Myocyte (in vitro differentiated cells): ENCODE data around the gene SIRPA. TPM values are rescaled to one million over a fixed set of nuclear protein-coding genes. Genes with fewer than 3 reads are reported as not detected.

ENCODE experiments used
- DNase-seq: peaks from one replicate; pipeline ENCODE4 v3.0.0-alpha.2; 2012; ENCODE audit warnings: low read depth
- polyA plus RNA-seq: library from polyadenylated mRNA; unstranded; fragments of >200 nt; gene quantifications from one replicate; pipeline ENCODE4 v1.2.1, GENCODE V29; 2012; ENCODE audit warnings: missing spikeins
- total RNA-seq: library from RNA; depleted of rRNA; stranded (reverse); fragments of >200 nt; gene quantifications from 2 replicates; pipeline ENCODE4 v1.2.3, GENCODE V29; 2014

SIRPA gene
- total RNA-seq = 2.9 and 5.3 TPM in 2 replicates
- polyA plus RNA-seq = 19.2 TPM

GRCh38 chr20:1894951-1895673 is at the start of gene SIRPA:
Gene SIRPA (plus strand): TSS chr20:1895407. CDS start chr20:1895448, 41 bp downstream.
- DNase-seq = peak; percentile 64

GRCh38 chr20:1845701-1846100 is 49.5 kb upstream of the SIRPA start:
- DNase-seq = no peak

GRCh38 chr20:1846341-1846740 is 48.9 kb upstream of the SIRPA start:
- no peak for DNase-seq

- DNase-seq = no peak
Measured at GRCh38 chr20:1846876-1847275, 48.3 kb upstream of the SIRPA start.

GRCh38 chr20:1847780-1848179 is 47.4 kb upstream of the SIRPA start:
- no peak for DNase-seq

GRCh38 chr20:1848373-1848772 is 46.8 kb upstream of the SIRPA start:
- no peak for DNase-seq

GRCh38 chr20:1851396-1851795 is 43.8 kb upstream of the SIRPA start:
- DNase-seq = no peak

- DNase-seq = no peak
Measured at GRCh38 chr20:1853473-1853872, 41.7 kb upstream of the SIRPA start.

GRCh38 chr20:1854246-1854645 is 41.0 kb upstream of the SIRPA start:
- DNase-seq = no peak

GRCh38 chr20:1855109-1855508 is 40.1 kb upstream of the SIRPA start:
- DNase-seq = no peak

- DNase-seq = no peak
Measured at GRCh38 chr20:1855690-1856089, 39.5 kb upstream of the SIRPA start.

- peak; percentile 47 for DNase-seq
Measured at GRCh38 chr20:1856424-1856823, 38.8 kb upstream of the SIRPA start.

GRCh38 chr20:1857466-1857865 is 37.7 kb upstream of the SIRPA start:
- DNase-seq = no peak

- DNase-seq = no peak
Measured at GRCh38 chr20:1858871-1859270, 36.3 kb upstream of the SIRPA start.

GRCh38 chr20:1860446-1860845 is 34.8 kb upstream of the SIRPA start:
- peak; percentile 29 for DNase-seq

GRCh38 chr20:1861347-1861976 is 33.7 kb upstream of the SIRPA start:
- DNase-seq = peak; percentile 21

GRCh38 chr20:1861996-1862662 is 33.1 kb upstream of the SIRPA start:
- DNase-seq = no peak

- no peak for DNase-seq
Measured at GRCh38 chr20:1862663-1863053, 32.5 kb upstream of the SIRPA start.

- no peak for DNase-seq
Measured at GRCh38 chr20:1863296-1863695, 31.9 kb upstream of the SIRPA start.

GRCh38 chr20:1866834-1867233 is 28.4 kb upstream of the SIRPA start:
- DNase-seq = no peak

GRCh38 chr20:1867495-1868260 is 27.5 kb upstream of the SIRPA start:
- DNase-seq = no peak

- peak; percentile 34 for DNase-seq
Measured at GRCh38 chr20:1868856-1869255, 26.4 kb upstream of the SIRPA start.
